ENCODE measurements around the gene NASP. TPM values are rescaled to one million over a fixed set of nuclear protein-coding genes. Genes with fewer than 3 reads are reported as not detected.

Gene NASP
- polyA plus RNA-seq, 1 of the 3 experiments (the other 2 are of a cell fraction) = 152 TPM

DNA sequence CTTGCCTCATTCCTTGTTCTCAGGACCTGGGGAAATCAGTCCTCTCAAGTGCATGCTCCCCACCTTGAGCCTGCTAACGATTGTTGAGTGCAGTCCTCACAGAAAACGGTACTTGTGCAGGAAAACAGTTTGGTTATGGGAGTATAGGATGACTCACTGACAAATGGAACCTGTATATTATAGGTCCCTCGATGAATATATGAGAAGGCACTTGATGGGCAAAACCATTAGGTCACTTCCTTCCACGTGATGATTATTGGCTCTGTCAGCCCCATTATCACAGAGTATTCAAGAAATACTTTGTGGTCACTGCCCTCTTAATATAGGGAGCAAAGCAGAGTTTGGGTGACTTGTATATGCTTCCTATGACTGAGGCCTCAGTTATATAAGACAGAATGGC lies 33.8 kb downstream of the NASP start (continued):
- TF ChIP-seq TAF1 (IDR thresholded peaks at IDR 0.05; ENCODE audit: borderline replicate concordance, low read depth, low read length) = no peak
- TF ChIP-seq, protein P1, sequence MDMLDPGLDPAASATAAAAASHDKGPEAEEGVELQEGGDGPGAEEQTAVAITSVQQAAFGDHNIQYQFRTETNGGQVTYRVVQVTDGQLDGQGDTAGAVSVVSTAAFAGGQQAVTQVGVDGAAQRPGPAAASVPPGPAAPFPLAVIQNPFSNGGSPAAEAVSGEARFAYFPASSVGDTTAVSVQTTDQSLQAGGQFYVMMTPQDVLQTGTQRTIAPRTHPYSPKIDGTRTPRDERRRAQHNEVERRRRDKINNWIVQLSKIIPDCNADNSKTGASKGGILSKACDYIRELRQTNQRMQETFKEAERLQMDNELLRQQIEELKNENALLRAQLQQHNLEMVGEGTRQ (IDR thresholded peaks at IDR 0.05; ENCODE audit: borderline replicate concordance, low read depth, low read length) = no peak
- no peak for TF ChIP-seq SIN3A (IDR thresholded peaks at IDR 0.05; ENCODE audit: borderline replicate concordance, low read depth, low read length)
- peak; percentile 35 for TF ChIP-seq JUND (IDR thresholded peaks at IDR 0.05)
- peak; percentile 21; the same call in 1 of the 2 replicates for TF ChIP-seq POLR2AphosphoS5 (IDR thresholded peaks at IDR 0.05; ENCODE audit: low read depth, low read length)
- TF ChIP-seq FOXJ3 (CRISPR knock-in tag; IDR thresholded peaks at IDR 0.05) = no peak

DNA sequence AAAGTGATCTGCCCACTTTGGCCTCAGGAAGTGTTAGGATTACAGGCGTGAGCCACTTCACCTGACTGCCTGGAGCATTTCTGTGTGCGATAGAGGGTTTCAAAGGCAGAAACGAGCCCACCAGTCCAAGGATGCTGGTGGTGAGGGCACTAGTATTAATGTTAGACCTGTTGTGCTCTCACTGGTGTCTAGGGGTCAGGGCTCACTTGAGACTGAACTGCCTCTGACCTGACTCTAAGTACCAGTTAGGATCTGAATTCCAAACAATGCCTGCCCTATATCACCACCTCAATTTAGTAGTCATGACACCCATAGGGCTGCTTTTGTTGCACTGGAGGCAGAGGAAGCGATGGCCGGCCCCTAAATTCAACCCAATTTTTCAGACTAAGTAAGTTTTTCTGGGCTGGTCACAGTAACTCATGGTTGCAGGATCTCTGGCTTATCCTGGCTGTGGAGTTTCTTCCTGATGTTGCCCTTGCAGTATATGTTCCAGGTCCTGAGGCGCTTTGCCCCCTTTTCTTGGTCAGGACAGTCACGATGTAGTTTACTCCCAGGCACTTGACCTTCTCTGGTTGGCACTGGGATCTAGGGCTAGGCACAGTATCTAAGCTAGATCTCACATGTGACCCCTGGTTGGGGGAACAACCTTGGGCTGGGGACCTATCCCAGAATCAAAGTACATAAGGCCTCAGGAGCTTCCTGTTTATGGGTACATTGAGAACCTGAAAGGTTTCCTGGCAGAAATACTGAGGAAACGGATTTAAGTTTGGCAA lies 35.5 kb downstream of the NASP start:
- CTCF ChIA-PET = no interaction called here
- H3K79me2 ChIP-seq (ENCODE audit: insufficient read depth) = no peaks in the 10 kb centered on the region
- no peaks in the 10 kb centered on the region; a peak in 1 of 4 replicates for H3K4me1 ChIP-seq (ENCODE audit: control insufficient read depth in 1 of 2, insufficient read depth in 2 of 2, low read depth in 1 of 2, low read length in 1 of 2)
- no peak overlapping the region for H3K9ac ChIP-seq
- no peak overlapping the region for H3K4me2 ChIP-seq
- DNase-seq = no peak
- POLR2A ChIA-PET = no interaction called here
- H3K9me2 ChIP-seq = no peaks in the 10 kb centered on the region
- no peaks in the 10 kb centered on the region for H3K27me3 ChIP-seq (ENCODE audit: insufficient read depth)
- 79% methylated on average over 8 of the region's 8 CpGs for WGBS (ENCODE audit: low lambda C conversion rate)
- H3K27ac ChIP-seq (ENCODE audit: low read depth in 2 of 2, low read length in 1 of 2) = no peak overlapping the region; a peak in 1 of 4 replicates
- peaks cover 47 to 60% of the 10 kb centered on the region in 2 experiments for H3K36me3 ChIP-seq (replicated peaks in 1 of 2; ENCODE audit: control insufficient read depth in 1 of 2, insufficient read depth in 2 of 2, low read length in 1 of 2)
- peaks cover 54% of the 10 kb centered on the region for H3F3A ChIP-seq (replicated peaks; ENCODE audit: insufficient read depth)
- H3K4me3 ChIP-seq (ENCODE audit: low read depth in 2 of 2, low read length in 1 of 2) = no peak overlapping the region
- no peak overlapping the region for H2AFZ ChIP-seq (ENCODE audit: low read depth)
- no peaks in the 10 kb centered on the region for H4K20me1 ChIP-seq (ENCODE audit: insufficient read depth)
- no peaks in the 10 kb centered on the region for H3K9me3 ChIP-seq
- TF ChIP-seq FOSL2 (IDR thresholded peaks at IDR 0.05; ENCODE audit: borderline replicate concordance, low read depth) (no peak), SIN3A (IDR thresholded peaks at IDR 0.05; ENCODE audit: borderline replicate concordance, low read depth, low read length) (0 out of 2 replicates have a peak, but pooled peaks have one; percentile 30), YY1 (IDR thresholded peaks at IDR 0.05; ENCODE audit: low read depth) (no peak), EP300 (IDR thresholded peaks at IDR 0.05; ENCODE audit: borderline replicate concordance in 1 of 2, low read depth in 1 of 2, low read length in 1 of 2) (no peak)

DNA sequence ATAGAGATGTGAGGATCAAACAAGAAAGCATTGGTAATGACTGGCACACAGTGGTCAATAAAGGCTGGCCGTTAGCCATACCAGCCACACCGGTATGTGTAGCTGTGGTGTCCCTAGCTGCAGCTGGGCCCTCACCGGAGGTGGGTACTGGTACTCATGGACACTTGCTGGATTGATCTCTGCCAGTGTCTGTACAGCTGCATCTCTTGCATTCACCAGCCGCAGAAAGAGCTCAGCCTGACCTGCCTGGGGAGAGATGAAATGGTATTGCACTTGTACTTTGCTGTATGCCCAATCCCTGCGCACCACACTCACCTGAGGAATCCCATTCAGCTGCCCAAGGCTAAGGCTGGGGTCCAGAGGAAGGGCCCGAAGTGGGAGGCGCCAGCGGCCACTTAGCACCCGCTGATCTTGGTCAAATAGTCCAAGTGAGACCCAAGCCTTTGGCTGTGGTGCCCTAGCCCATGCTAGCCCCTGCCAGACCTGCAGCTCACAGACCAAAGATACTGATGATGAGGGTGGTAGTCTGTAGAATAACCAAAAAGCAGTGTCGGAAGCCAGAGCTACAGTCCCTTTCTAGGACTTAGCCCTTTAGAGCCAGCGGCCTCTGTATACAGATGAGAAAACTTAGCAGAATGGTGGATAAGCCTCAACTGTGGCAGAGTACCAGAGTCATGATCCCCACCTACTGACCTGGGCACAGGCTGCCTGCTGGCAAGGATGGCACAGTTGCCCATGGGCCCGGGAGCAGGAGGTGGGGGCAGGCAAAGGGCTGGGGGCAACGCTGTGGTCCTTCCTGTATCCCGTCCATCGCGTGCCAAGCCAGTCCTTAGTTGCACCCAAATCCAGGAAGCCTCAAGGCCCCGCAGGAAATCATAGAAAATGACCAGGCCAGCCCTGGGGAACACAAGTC lies 37.0 kb downstream of the NASP start:
- ChIA-PET POLR2A (no interaction called here), CTCF (no interaction called here)
- 90% methylated on average over 14 of the region's 17 CpGs for WGBS (ENCODE audit: low lambda C conversion rate)
- H3K4me2 ChIP-seq = no peak overlapping the region
- peaks cover 34 to 49% of the 10 kb centered on the region in 2 experiments for H3K36me3 ChIP-seq (replicated peaks in 1 of 2; ENCODE audit: control insufficient read depth in 1 of 2, insufficient read depth in 2 of 2, low read length in 1 of 2)
- no peak for DNase-seq
- no peak overlapping the region; a peak in 1 of 4 replicates for H3K27ac ChIP-seq (ENCODE audit: low read depth in 2 of 2, low read length in 1 of 2)
- no peak overlapping the region for H2AFZ ChIP-seq (ENCODE audit: low read depth)
- H4K20me1 ChIP-seq (ENCODE audit: insufficient read depth) = no peaks in the 10 kb centered on the region
- no peaks in the 10 kb centered on the region for H3K9me2 ChIP-seq
- no peaks in the 10 kb centered on the region for H3K79me2 ChIP-seq (ENCODE audit: insufficient read depth)
- H3K4me1 ChIP-seq (ENCODE audit: control insufficient read depth in 1 of 2, insufficient read depth in 2 of 2, low read depth in 1 of 2, low read length in 1 of 2) = no peaks in the 10 kb centered on the region; a peak in 1 of 4 replicates
- peaks cover 46% of the 10 kb centered on the region for H3F3A ChIP-seq (replicated peaks; ENCODE audit: insufficient read depth)
- H3K4me3 ChIP-seq (ENCODE audit: low read depth in 2 of 2, low read length in 1 of 2) = no peak overlapping the region
- no peaks in the 10 kb centered on the region for H3K27me3 ChIP-seq (ENCODE audit: insufficient read depth)
- H3K9me3 ChIP-seq = no peaks in the 10 kb centered on the region
- H3K9ac ChIP-seq = no peak overlapping the region
- TF ChIP-seq RXRA (IDR thresholded peaks at IDR 0.05; ENCODE audit: borderline replicate concordance, low read depth) (no peak), EZH2phosphoT487 (IDR thresholded peaks at IDR 0.05; ENCODE audit: borderline replicate concordance, low read depth) (no peak), SIN3A (IDR thresholded peaks at IDR 0.05; ENCODE audit: borderline replicate concordance, low read depth, low read length) (no peak), MXI1 (IDR thresholded peaks at IDR 0.05; ENCODE audit: low read depth, low read length) (no peak)
- TF ChIP-seq, protein P2, sequence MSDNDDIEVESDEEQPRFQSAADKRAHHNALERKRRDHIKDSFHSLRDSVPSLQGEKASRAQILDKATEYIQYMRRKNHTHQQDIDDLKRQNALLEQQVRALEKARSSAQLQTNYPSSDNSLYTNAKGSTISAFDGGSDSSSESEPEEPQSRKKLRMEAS (IDR thresholded peaks at IDR 0.05; ENCODE audit: low read depth) = no peak
- TF ChIP-seq, protein P3, sequence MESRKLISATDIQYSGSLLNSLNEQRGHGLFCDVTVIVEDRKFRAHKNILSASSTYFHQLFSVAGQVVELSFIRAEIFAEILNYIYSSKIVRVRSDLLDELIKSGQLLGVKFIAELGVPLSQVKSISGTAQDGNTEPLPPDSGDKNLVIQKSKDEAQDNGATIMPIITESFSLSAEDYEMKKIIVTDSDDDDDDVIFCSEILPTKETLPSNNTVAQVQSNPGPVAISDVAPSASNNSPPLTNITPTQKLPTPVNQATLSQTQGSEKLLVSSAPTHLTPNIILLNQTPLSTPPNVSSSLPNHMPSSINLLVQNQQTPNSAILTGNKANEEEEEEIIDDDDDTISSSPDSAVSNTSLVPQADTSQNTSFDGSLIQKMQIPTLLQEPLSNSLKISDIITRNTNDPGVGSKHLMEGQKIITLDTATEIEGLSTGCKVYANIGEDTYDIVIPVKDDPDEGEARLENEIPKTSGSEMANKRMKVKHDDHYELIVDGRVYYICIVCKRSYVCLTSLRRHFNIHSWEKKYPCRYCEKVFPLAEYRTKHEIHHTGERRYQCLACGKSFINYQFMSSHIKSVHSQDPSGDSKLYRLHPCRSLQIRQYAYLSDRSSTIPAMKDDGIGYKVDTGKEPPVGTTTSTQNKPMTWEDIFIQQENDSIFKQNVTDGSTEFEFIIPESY (IDR thresholded peaks at IDR 0.05; ENCODE audit: borderline replicate concordance, low read depth) = no peak
- TF ChIP-seq, protein P4, sequence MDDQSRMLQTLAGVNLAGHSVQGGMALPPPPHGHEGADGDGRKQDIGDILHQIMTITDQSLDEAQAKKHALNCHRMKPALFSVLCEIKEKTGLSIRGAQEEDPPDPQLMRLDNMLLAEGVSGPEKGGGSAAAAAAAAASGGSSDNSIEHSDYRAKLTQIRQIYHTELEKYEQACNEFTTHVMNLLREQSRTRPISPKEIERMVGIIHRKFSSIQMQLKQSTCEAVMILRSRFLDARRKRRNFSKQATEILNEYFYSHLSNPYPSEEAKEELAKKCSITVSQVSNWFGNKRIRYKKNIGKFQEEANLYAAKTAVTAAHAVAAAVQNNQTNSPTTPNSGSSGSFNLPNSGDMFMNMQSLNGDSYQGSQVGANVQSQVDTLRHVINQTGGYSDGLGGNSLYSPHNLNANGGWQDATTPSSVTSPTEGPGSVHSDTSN (IDR thresholded peaks at IDR 0.05) = no peak
- TF ChIP-seq, protein P5, sequence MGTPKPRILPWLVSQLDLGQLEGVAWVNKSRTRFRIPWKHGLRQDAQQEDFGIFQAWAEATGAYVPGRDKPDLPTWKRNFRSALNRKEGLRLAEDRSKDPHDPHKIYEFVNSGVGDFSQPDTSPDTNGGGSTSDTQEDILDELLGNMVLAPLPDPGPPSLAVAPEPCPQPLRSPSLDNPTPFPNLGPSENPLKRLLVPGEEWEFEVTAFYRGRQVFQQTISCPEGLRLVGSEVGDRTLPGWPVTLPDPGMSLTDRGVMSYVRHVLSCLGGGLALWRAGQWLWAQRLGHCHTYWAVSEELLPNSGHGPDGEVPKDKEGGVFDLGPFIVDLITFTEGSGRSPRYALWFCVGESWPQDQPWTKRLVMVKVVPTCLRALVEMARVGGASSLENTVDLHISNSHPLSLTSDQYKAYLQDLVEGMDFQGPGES (IDR thresholded peaks at IDR 0.05; ENCODE audit: low read depth, low read length) = no peak
